H9 (cell line): ENCODE results near the gene TNFRSF21. TPM values are rescaled to one million over a fixed set of nuclear protein-coding genes. Genes with fewer than 3 reads are reported as not detected.

Source experiments
- DNase-seq: peaks from one replicate; pipeline ENCODE4 v3.0.0-alpha.2; 2017
- H2AFZ ChIP-seq: one replicate; pipeline ENCODE4 v1.6.1; 2013; ENCODE audit warnings: mild to moderate bottlenecking, low read length, control low read depth, moderate library complexity
- H2AK5ac ChIP-seq: 2 replicates; pipeline ENCODE4 v1.6.1; 2013; ENCODE audit warnings: low read length, control low read depth, mixed read lengths; ENCODE audit not compliant: insufficient read length
- H2BK120ac ChIP-seq: one replicate; pipeline ENCODE4 v1.6.1; 2013; ENCODE audit warnings: low read depth, mild to moderate bottlenecking, low read length, control low read depth, inconsistent platforms; ENCODE audit not compliant: poor library complexity, severe bottlenecking
- H2BK12ac ChIP-seq: 2 replicates; pipeline ENCODE4 v1.6.1; 2013; ENCODE audit warnings: low read length, control low read depth, mixed read lengths, low read depth; ENCODE audit not compliant: insufficient read length
- H2BK15ac ChIP-seq: 2 replicates; pipeline ENCODE4 v1.6.1; 2013; ENCODE audit warnings: low read depth, low read length, control low read depth
- H2BK20ac ChIP-seq: one replicate; pipeline ENCODE4 v1.6.1; 2013; ENCODE audit warnings: low read depth, mild to moderate bottlenecking, low read length, control low read depth, inconsistent platforms; ENCODE audit not compliant: poor library complexity, severe bottlenecking
- H2BK5ac ChIP-seq: 2 replicates; pipeline ENCODE4 v1.6.1; 2013; ENCODE audit warnings: low read length, control low read depth, mixed read lengths; ENCODE audit not compliant: insufficient read length
- H3K14ac ChIP-seq: 2 replicates; pipeline ENCODE4 v1.6.1; 2013; ENCODE audit warnings: low read length, control low read depth; ENCODE audit not compliant: insufficient read depth
- H3K18ac ChIP-seq: 2 replicates; pipeline ENCODE4 v1.6.1; 2013; ENCODE audit warnings: low read depth, mild to moderate bottlenecking, mixed read lengths, low read length, control low read depth; ENCODE audit not compliant: insufficient read length
- H3K23ac ChIP-seq: 2 replicates; pipeline ENCODE4 v1.6.1; 2013; ENCODE audit warnings: low read length, control low read depth, mixed read lengths, low read depth; ENCODE audit not compliant: insufficient read length
- H3K23me2 ChIP-seq: 2 replicates; pipeline ENCODE4 v1.6.1; 2013; ENCODE audit warnings: low read depth, mild to moderate bottlenecking, mixed read lengths, low read length, control low read depth; ENCODE audit not compliant: insufficient read length, poor library complexity, severe bottlenecking
- H3K27ac ChIP-seq: 2 replicates; pipeline ENCODE4 v1.5.1; 2013; ENCODE audit warnings: low read length, control low read depth, mixed read lengths, low read depth; ENCODE audit not compliant: insufficient read length
- H3K27me3 ChIP-seq: 2 replicates; pipeline ENCODE4 v1.6.1; 2013; ENCODE audit warnings: low read length, control low read depth, inconsistent platforms; ENCODE audit not compliant: insufficient read depth
- H3K4ac ChIP-seq: 2 replicates; pipeline ENCODE4 v1.6.1; 2013; ENCODE audit warnings: low read depth, mild to moderate bottlenecking, control low read depth, inconsistent platforms, low read length, moderate library complexity
- H3K4me1 ChIP-seq: 2 replicates; pipeline ENCODE4 v1.6.1; 2013; ENCODE audit warnings: low read length, control low read depth, inconsistent platforms; ENCODE audit not compliant: insufficient read depth
- H3K4me2 ChIP-seq: 2 replicates; pipeline ENCODE4 v1.6.1; 2013; ENCODE audit warnings: low read length, control low read depth, mixed read lengths; ENCODE audit not compliant: insufficient read length, insufficient read depth
- H3K56ac ChIP-seq: 2 replicates; pipeline ENCODE4 v1.6.1; 2013; ENCODE audit warnings: low read depth, mild to moderate bottlenecking, mixed read lengths, low read length, control low read depth; ENCODE audit not compliant: insufficient read length
- H3K79me1 ChIP-seq: 2 replicates; pipeline ENCODE4 v1.6.1; 2013; ENCODE audit warnings: low read depth, mild to moderate bottlenecking, moderate library complexity, low read length, control low read depth, inconsistent platforms; ENCODE audit not compliant: insufficient read depth, poor library complexity, severe bottlenecking
- H3K79me2 ChIP-seq: 2 replicates; pipeline ENCODE4 v1.6.1; 2013; ENCODE audit warnings: low read length, control low read depth, inconsistent platforms; ENCODE audit not compliant: insufficient read depth
- H3K9ac ChIP-seq: 2 replicates; pipeline ENCODE4 v1.6.1; 2013; ENCODE audit warnings: low read length, control low read depth, mixed read lengths; ENCODE audit not compliant: insufficient read length; ENCODE audit errors: extremely low read depth
- H3K9me3 ChIP-seq: one replicate; pipeline ENCODE4 v1.6.1; 2013; ENCODE audit warnings: low read depth, low read length, inconsistent platforms; ENCODE audit not compliant: control insufficient read depth
- H3T11ph ChIP-seq: one replicate; pipeline ENCODE4 v1.6.1; 2013; ENCODE audit warnings: mild to moderate bottlenecking, low read length, control low read depth, inconsistent platforms
- H4K20me1 ChIP-seq: one replicate; pipeline ENCODE4 v1.6.1; 2013; ENCODE audit not compliant: control insufficient read depth, insufficient read length, insufficient read depth
- H4K5ac ChIP-seq: 2 replicates; pipeline ENCODE4 v1.6.1; 2013; ENCODE audit warnings: low read depth, mild to moderate bottlenecking, mixed read lengths, low read length, control low read depth; ENCODE audit not compliant: insufficient read length
- H4K8ac ChIP-seq: replicated peaks from 2 replicates; pipeline ENCODE4 v1.6.1; 2013; ENCODE audit warnings: low read length, control low read depth, mixed read lengths, low read depth; ENCODE audit not compliant: insufficient read length
- H4K91ac ChIP-seq: 2 replicates; pipeline ENCODE4 v1.6.1; 2013; ENCODE audit warnings: low read depth, mild to moderate bottlenecking, moderate library complexity, mixed read lengths, low read length, control low read depth; ENCODE audit not compliant: insufficient read length
- H3K27ac Mint-ChIP-seq, 3 experiments: 2 replicates in 2 of 3; 3 replicates in 1 of 3; pipeline ENCODE4 v1.8.0; 2020 to 2021; ENCODE audit warnings: mixed read lengths in 3 of 3, mild to moderate bottlenecking in 1 of 3, moderate library complexity in 1 of 3
- H3K27me3 Mint-ChIP-seq: 2 replicates; pipeline ENCODE4 v1.8.0; 2021; ENCODE audit warnings: low read depth, mild to moderate bottlenecking, moderate library complexity, mixed read lengths
- H3K36me3 Mint-ChIP-seq, 3 experiments: 2 replicates in 2 of 3; 3 replicates in 1 of 3; pipeline ENCODE4 v1.8.0; 2020 to 2021; ENCODE audit warnings: low read depth in 3 of 3, mixed read lengths in 3 of 3; ENCODE audit not compliant: insufficient read depth in 1 of 3
- H3K4me1 Mint-ChIP-seq, 2 experiments: 2 replicates each; pipeline ENCODE4 v1.8.0; 2020; ENCODE audit warnings: mixed read lengths in 2 of 2
- H3K4me3 Mint-ChIP-seq, 2 experiments: 2 replicates in 1 of 2; 3 replicates in 1 of 2; pipeline ENCODE4 v1.8.0; 2020 to 2021; ENCODE audit warnings: mild to moderate bottlenecking in 2 of 2, mixed read lengths in 2 of 2, moderate library complexity in 1 of 2
- H3K9me3 Mint-ChIP-seq, 2 experiments: 2 replicates in 1 of 2; 3 replicates in 1 of 2; pipeline ENCODE4 v1.8.0; 2020; ENCODE audit warnings: mild to moderate bottlenecking in 2 of 2, mixed read lengths in 2 of 2, moderate library complexity in 1 of 2
- WGBS: extraction: QIAGEN DNeasy Blood & Tissue Kit; methylation state at CpG from one replicate; pipeline ENCODE4 v1.1.7; 2013; ENCODE audit warnings: missing lambda C conversion rate, low lambda C conversion rate, mixed read lengths; ENCODE audit not compliant: insufficient read length; ENCODE audit errors: extremely low coverage; 5-methylcytosine and 5-hydroxymethylcytosine counted together
- total RNA-seq: library from RNA; stranded (reverse); gene quantifications from 2 replicates; pipeline ENCODE4 v1.2.1, GENCODE V29; 2021
- TF ChIP-seq, protein P1 (sequence below): fragments of 200-600 bp; sonication (generic); conservative IDR thresholded peaks from 3 replicates; pipeline ENCODE4 v1.8.0; 2021; ENCODE audit warnings: antibody characterized with exemption, mild to moderate bottlenecking

The TNFRSF21 gene
- total RNA-seq, 1 experiment from 2014 or later = 39.1 TPM

GRCh38 chr6:47306887-47307286 is 2.8 kb downstream of the TNFRSF21 start:
- H3K27ac Mint-ChIP-seq = no peak overlapping the region
- TF ChIP-seq, protein P1, sequence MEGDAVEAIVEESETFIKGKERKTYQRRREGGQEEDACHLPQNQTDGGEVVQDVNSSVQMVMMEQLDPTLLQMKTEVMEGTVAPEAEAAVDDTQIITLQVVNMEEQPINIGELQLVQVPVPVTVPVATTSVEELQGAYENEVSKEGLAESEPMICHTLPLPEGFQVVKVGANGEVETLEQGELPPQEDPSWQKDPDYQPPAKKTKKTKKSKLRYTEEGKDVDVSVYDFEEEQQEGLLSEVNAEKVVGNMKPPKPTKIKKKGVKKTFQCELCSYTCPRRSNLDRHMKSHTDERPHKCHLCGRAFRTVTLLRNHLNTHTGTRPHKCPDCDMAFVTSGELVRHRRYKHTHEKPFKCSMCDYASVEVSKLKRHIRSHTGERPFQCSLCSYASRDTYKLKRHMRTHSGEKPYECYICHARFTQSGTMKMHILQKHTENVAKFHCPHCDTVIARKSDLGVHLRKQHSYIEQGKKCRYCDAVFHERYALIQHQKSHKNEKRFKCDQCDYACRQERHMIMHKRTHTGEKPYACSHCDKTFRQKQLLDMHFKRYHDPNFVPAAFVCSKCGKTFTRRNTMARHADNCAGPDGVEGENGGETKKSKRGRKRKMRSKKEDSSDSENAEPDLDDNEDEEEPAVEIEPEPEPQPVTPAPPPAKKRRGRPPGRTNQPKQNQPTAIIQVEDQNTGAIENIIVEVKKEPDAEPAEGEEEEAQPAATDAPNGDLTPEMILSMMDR = no peak

More at GRCh38 chr6:47306887-47307286, 2.8 kb downstream of the TNFRSF21 start:
- Histone ChIP-seq H3K23me2 (peaks cover 7% of the 10 kb centered on the region), H4K5ac (no peak overlapping the region), H3K23ac (no peak overlapping the region), H3K27me3 (no peaks in the 10 kb centered on the region), H2BK5ac (no peak overlapping the region), H4K8ac (no peak overlapping the region), H2BK120ac (no peak overlapping the region), H3K9ac (no peak overlapping the region), H3K27ac (no peak overlapping the region), H3K79me1 (no peaks in the 10 kb centered on the region), H3K79me2 (peaks cover 53% of the 10 kb centered on the region), H3K4me1 (peaks cover 3% of the 10 kb centered on the region; the same call in 1 of the 2 replicates), H2AFZ (no peak overlapping the region), H3T11ph (no peak overlapping the region), H4K91ac (no peak overlapping the region), H2AK5ac (no peak overlapping the region), H4K20me1 (no peaks in the 10 kb centered on the region), H2BK15ac (no peak overlapping the region), H2BK12ac (no peak overlapping the region), H3K14ac (no peak overlapping the region), H3K4me2 (no peak overlapping the region), H3K56ac (no peak overlapping the region), H2BK20ac (no peak overlapping the region), H3K18ac (no peak overlapping the region), H3K4ac (no peak overlapping the region), H3K9me3 (no peaks in the 10 kb centered on the region)
- no peaks in the 10 kb centered on the region; a peak in 1 of 5 replicates for H3K9me3 Mint-ChIP-seq
- H3K27me3 Mint-ChIP-seq = no peaks in the 10 kb centered on the region
- peaks cover 40% of the 10 kb centered on the region in 2 experiments for H3K4me1 Mint-ChIP-seq
- H3K4me3 Mint-ChIP-seq = peak overlapping the region in 1 of 2 experiments; percentile 96; a peak in 2 of 5 replicates
- DNase-seq = no peak
- peaks cover 3 to 6% (median 3%) of the 10 kb centered on the region in 3 experiments; a peak in 6 of 7 replicates for H3K36me3 Mint-ChIP-seq
- WGBS = no CpG with 5 or more reads among the region's 2 CpGs
